ENCODE data around the gene RPL22. TPM values are rescaled to one million over a fixed set of nuclear protein-coding genes. Genes with fewer than 3 reads are reported as not detected.
A peak's percentile ranks its signal among the peaks of the same experiment; 100 is the strongest.
"Not testable (repeated sequence)": the region's sequence is repeated elsewhere in the genome, so short reads cannot be mapped to it uniquely, and the experiment has no call there.

RPL22 gene
- total RNA-seq, 2 experiments from 2014 or later: 258 to 298 TPM

DNA sequence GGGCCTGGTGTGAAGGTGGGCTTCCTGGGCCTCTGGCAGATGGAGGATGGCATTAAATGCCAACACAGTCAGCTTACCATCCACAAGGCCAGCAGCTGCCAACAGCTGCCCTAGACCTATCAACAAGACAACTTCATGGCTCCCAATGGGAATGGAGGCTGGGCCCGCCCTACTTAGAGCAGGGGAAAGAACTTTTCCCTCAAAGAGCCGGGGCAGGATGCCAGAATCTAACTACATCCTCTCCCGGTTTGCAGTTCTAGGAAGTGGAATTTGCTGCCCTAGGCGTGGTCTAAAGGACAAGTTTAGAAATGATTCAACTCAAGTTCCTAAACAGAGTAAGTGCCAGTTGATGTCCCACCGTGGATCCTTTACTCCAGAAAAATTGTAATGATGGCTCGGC lies 23.2 kb upstream of the RPL22 start:
- Mint-ChIP-seq H3K27ac (no peak overlapping the region), H3K4me3 (no peak overlapping the region), H3K27me3 (no peaks in the 10 kb centered on the region), H3K36me3 (ENCODE audit: low read depth) (peaks cover 57% of the 10 kb centered on the region), H3K9me3 (no peaks in the 10 kb centered on the region), H3K4me1 (peaks cover 17% of the 10 kb centered on the region)
- ChIA-PET POLR2A (no interaction called here), CTCF (no interaction called here)
- DNase-seq: no peak

DNA sequence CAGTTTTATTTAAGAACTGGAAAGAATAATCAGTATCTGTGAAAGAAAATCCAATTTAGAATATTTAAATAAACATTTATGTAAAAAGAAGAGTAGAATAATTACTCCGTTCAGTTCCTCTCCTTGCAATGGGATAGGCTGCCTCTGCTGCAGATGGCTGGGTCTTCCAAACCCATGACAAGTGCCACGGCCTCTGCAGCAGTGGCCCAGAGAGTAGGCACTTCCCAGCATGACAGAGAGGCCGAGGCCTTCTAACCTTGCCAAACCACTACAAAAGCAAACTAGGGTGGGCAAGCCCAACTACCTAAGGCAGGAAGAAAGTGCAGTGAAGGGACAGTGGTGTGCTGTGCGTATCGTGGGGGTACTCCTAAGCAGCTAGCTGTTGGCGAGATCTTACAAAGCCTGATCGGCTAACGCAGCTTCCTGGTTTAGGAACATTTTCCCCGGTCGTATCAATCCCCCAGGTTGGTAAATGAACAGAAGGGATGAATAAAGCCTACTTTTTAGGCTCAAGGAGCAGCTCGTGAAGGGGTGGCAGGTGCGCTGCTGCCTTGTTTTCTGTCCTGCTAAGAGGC lies 21.9 kb upstream of the RPL22 start:
- peaks cover 46% of the 10 kb centered on the region for H3K36me3 Mint-ChIP-seq (ENCODE audit: low read depth)
- ChIA-PET CTCF (no interaction called here), POLR2A (interaction anchor here (1.3 kb wide), 1 partner anchor 14 kb away, joined by 3 read pairs; the partner anchor contains the start of gene ICMT)
- no peaks in the 10 kb centered on the region for H3K27me3 Mint-ChIP-seq
- no peaks in the 10 kb centered on the region for H3K9me3 Mint-ChIP-seq
- H3K4me3 Mint-ChIP-seq: no peak overlapping the region
- H3K27ac Mint-ChIP-seq: no peak overlapping the region
- peaks cover 12% of the 10 kb centered on the region for H3K4me1 Mint-ChIP-seq
- no peak for DNase-seq

DNA sequence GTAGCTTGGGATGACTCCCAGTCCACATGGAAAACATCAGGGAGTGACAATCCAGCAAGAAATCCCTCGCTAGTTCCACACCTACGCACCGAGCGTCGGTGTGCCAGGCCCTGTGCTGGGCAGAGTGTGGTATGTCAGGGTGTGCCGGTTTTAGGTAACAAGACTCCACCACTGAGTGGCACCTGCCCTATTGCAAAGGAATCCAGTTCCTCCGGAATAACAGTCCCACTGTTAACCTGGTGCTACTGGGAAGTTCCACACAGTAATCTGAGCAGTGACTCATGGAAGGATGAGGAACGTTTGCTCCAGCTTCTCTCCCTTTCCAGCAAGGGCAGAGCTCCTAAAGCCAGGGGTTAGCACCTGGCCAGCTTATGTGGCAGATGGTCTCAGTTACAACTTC lies 20.8 kb upstream of the RPL22 start:
- H3K4me1 Mint-ChIP-seq: peaks cover 11% of the 10 kb centered on the region
- POLR2A ChIA-PET: interaction anchor here (0.9 kb wide), 2 partner anchors 14 to 15 kb away, joined by 3 read pairs; no protein-coding TSS in a partner anchor
- peaks cover 36% of the 10 kb centered on the region for H3K36me3 Mint-ChIP-seq (ENCODE audit: low read depth)
- no peak for DNase-seq
- no peak overlapping the region for H3K4me3 Mint-ChIP-seq
- no peaks in the 10 kb centered on the region for H3K27me3 Mint-ChIP-seq
- H3K9me3 Mint-ChIP-seq: no peaks in the 10 kb centered on the region
- no peak overlapping the region for H3K27ac Mint-ChIP-seq
- CTCF ChIA-PET: no interaction called here

DNA sequence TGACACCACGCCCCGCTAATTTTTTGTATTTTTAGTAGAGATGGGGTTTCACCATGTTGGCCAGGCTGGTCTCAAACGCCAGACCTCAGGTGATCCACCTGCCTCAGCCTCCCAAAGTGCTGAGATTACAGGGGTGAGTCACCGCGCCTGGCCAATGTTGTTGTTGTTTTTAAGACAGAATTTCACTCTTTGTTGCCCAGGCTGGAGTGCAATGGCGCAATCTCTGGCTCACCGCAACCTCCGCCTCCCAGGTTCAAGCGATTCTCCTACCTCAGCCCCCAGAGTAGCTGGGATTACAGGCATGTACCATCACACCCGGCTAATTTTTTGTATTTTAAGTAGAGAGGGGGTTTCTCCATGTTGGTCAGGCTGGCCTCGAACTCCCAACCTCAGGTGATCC lies 20.2 kb upstream of the RPL22 start:
- POLR2A ChIA-PET: interaction anchor here (0.9 kb wide), 2 partner anchors 13 to 15 kb away, joined by 3 read pairs; no protein-coding TSS in a partner anchor
- CTCF ChIA-PET, H3K4me3 Mint-ChIP-seq, DNase-seq, H3K9me3 Mint-ChIP-seq, H3K27ac Mint-ChIP-seq, H3K27me3 Mint-ChIP-seq: not testable (repeated sequence)
- H3K36me3 Mint-ChIP-seq (ENCODE audit: low read depth): peaks cover 30% of the 10 kb centered on the region
- peaks cover 11% of the 10 kb centered on the region for H3K4me1 Mint-ChIP-seq

DNA sequence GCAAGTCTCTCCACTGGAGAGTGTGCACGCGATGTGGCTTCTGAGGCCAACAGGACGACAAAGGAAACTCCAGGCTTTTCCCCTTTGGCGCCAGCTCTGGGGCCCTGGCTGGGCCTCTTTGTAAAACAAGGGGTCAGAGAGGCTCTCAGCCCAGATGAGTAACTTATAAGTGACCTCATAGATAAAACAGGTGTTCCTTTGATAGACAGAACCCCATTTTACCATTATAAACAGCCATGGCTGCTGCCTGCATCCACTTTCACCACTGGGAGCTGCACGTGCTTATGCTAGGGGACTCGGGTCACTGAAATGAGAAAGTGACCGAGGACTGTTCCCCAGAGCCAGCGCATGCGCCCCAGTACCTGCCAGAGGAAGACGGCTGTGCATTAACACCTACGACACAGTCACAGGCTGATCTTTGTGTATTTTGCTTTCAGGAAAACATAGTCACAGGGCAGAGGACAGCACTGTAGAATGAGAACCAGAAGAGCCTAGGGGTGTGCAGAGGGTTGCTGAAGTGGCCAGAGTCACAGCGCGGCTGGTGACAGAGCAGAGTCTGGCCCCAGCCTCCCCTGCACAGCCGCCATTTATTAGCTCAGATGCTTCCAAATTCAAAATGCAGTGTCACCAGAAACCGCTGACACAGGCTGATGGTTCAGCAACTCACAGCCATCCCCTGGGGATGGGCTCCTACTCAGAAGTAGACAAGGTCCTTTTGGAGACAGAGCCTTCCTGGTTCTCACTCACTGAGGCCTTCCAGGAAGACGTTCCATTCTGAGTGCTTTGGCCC lies 19.2 kb upstream of the RPL22 start:
- Mint-ChIP-seq H3K4me3 (no peak overlapping the region), H3K9me3 (no peaks in the 10 kb centered on the region), H3K36me3 (ENCODE audit: low read depth) (peaks cover 19% of the 10 kb centered on the region), H3K27me3 (no peaks in the 10 kb centered on the region), H3K4me1 (peaks cover 7% of the 10 kb centered on the region), H3K27ac (no peak overlapping the region)
- DNase-seq: no peak
- ChIA-PET POLR2A (interaction anchor here (1.0 to 1.1 kb wide), 2 partner anchors 16 to 1543 kb away, joined by 3 read pairs; no protein-coding TSS in a partner anchor), CTCF (interaction anchor here (0.9 kb wide), 1 partner anchor 10 kb away, joined by 3 read pairs; no protein-coding TSS in a partner anchor)

DNA sequence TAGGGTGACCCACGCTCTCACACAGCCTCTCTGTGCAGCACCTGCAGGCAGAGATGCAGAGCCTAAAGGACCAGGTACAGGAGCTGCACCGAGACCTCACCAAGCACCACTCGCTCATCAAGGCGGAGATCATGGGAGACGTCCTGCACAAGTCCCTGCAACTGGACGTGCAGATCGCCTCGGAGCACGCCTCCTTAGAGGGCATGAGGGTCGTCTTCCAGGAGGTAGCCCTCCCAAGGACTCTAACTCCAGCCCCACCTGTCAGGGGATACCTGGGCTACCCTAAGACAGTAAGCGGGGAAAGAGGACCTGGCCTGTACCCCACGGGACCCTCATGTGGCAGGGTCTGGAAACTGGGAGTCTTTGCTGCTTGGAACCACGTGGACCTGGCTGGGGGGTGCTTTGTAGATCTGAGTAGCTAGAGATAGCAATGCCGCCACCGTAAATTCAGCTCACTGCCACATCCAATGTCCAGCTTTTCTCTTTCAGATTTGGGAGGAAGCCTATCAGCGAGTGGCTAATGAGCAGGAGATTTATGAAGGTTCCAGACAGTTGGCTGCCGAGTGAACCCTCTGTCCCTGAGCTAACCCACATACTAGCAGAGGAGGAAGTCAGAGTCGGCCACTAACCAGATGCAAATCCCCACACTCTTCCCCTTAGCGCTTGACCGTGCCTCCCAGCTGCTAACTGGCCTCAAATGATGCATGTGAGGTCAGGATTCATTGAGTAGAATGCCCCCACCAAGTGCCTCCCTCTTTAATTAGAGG lies 13.0 kb upstream of the RPL22 start:
- H3K27me3 Mint-ChIP-seq: peaks cover 3% of the 10 kb centered on the region
- ChIA-PET POLR2A (interaction anchor here (0.7 kb wide), 1 partner anchor 25 kb away, joined by 3 read pairs; no protein-coding TSS in a partner anchor), CTCF (interaction anchor here (0.8 to 1.0 kb wide), 2 partner anchors 8 to 28 kb away, joined by 3 read pairs; no protein-coding TSS in a partner anchor)
- H3K9me3 Mint-ChIP-seq: no peaks in the 10 kb centered on the region
- peaks cover 12% of the 10 kb centered on the region for H3K4me1 Mint-ChIP-seq
- H3K27ac Mint-ChIP-seq: no peak overlapping the region
- H3K4me3 Mint-ChIP-seq: no peak overlapping the region
- no peaks in the 10 kb centered on the region for H3K36me3 Mint-ChIP-seq (ENCODE audit: low read depth)
- DNase-seq: no peak

DNA sequence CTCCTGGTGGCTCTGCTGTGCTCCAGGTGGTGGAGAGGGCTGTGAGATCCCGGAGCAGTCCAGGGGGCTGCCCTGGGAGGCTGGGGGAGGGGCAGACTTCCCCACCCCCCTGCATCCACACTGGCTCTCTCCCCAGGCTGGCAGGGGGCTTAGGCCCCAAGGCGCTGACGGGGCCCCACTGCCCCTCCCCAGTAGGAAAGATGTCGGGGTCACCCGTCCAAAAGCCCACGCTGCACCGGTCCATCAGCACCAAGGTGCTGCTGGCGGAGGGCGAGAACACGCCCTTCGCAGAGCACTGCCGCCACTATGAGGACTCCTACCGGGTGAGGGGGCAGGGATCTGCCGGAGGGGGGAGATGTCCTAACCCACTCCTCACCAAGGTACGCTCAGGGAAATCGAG lies 12.3 kb upstream of the RPL22 start:
- Mint-ChIP-seq H3K4me3 (no peak overlapping the region), H3K27ac (no peak overlapping the region), H3K9me3 (no peaks in the 10 kb centered on the region), H3K4me1 (peaks cover 15% of the 10 kb centered on the region), H3K27me3 (peaks cover 6% of the 10 kb centered on the region), H3K36me3 (ENCODE audit: low read depth) (no peaks in the 10 kb centered on the region)
- DNase-seq: no peak
- ChIA-PET POLR2A (no interaction called here), CTCF (no interaction called here)

DNA sequence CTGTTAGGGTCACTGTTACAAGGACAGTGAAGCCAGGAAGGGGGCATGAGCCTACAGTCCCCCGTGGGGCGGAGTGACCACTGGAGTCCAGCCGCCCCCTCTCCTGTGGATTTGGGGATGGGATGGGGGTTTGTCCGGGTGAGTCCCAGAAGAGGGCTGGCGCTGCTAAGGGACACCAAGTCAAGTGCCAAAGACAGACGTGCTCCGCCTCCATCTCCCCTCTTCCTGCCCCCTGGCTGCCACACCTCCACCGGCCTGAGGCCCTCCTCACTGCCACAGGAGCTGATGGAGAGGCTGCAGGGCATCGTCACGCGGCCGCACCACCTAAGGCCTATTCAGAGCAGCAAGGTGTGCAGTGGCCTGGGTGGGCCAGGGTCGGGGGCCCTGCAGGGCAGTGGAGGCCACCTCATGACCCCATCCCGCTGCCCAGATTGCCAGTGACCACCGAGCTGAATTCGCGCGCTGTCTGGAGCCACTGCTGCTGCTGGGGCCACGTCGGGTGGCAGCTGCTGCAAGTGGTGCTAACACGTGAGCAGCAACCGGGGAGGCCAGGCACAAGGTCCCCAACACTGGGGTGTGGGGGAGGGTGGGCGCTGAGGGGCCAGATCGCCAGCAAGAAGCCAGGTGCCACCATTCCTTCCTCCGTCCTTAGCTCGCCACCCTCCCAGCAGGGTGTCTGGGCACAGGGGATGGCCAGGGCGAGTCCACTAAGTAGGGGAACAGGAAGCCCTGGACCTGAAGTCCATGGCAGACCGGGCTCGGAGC lies 11.4 kb upstream of the RPL22 start:
- POLR2A ChIA-PET: interaction anchor here (1.0 kb wide), 1 partner anchor 25 kb away, joined by 3 read pairs; the partner anchor contains the start of gene ICMT
- no peak for DNase-seq
- CTCF ChIA-PET: interaction anchor here (0.9 kb wide), 1 partner anchor 32 kb away, joined by 3 read pairs; no protein-coding TSS in a partner anchor

DNA sequence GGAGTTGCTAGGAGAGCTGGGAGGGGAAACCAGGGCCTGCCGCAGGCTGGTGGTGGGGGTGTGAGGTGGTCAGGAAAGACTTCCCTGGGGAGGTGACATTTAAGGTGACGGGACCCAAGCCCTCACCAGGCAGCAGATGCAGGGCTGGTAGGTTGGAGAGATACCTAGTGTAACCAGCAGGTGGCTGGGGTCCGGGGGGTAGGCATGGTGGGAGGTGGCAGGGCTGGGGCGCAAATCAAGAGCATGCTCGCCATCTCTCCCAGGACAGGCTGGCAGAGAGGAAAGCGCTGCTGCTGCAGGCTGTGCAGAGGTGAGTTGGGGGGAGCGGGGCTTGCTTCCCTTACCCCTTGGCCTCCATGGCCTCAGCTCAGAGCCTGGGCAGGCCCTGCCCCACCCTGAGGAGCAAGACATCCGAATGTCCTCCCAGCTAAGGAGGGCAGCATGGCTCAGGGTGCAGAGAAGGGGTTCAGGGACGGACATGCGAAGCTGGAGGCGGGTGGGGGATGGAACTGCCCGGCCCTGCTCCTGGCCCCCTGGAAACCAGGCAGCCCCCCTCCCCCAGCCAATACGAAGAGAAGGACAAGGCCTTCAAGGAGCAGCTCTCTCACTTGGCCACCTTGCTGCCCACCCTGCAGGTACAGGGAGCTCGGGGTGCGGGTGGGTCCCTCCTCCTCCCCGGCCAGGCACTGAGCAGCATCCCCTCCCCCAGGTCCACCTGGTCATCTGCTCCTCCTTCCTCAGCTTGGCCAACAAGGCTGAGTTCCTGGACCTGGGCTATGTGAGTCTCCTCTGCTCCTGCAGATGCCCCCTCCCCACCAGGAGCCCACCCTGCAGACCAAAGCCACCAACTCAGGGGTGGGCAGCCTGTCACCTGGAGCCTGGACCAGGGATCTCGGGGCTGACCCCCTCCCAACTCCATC lies 10.5 kb upstream of the RPL22 start:
- ChIA-PET CTCF (interaction anchor here (0.9 to 1.7 kb wide), 2 partner anchors 12 to 33 kb away, joined by 3 to 9 read pairs; no protein-coding TSS in a partner anchor), POLR2A (interaction anchor here (1.0 kb wide), 1 partner anchor 26 kb away, joined by 3 read pairs; the partner anchor contains the start of gene ICMT)
- H3K4me3 Mint-ChIP-seq: no peak overlapping the region

More for the DNA sequence above, 11.4 kb upstream of the RPL22 start:
- no peaks in the 10 kb centered on the region for H3K9me3 Mint-ChIP-seq
- H3K4me3 Mint-ChIP-seq: no peak overlapping the region
- no peak overlapping the region for H3K27ac Mint-ChIP-seq
- no peaks in the 10 kb centered on the region for H3K36me3 Mint-ChIP-seq (ENCODE audit: low read depth)
- peaks cover 17% of the 10 kb centered on the region for H3K4me1 Mint-ChIP-seq
- H3K27me3 Mint-ChIP-seq: peaks cover 9% of the 10 kb centered on the region

DNA sequence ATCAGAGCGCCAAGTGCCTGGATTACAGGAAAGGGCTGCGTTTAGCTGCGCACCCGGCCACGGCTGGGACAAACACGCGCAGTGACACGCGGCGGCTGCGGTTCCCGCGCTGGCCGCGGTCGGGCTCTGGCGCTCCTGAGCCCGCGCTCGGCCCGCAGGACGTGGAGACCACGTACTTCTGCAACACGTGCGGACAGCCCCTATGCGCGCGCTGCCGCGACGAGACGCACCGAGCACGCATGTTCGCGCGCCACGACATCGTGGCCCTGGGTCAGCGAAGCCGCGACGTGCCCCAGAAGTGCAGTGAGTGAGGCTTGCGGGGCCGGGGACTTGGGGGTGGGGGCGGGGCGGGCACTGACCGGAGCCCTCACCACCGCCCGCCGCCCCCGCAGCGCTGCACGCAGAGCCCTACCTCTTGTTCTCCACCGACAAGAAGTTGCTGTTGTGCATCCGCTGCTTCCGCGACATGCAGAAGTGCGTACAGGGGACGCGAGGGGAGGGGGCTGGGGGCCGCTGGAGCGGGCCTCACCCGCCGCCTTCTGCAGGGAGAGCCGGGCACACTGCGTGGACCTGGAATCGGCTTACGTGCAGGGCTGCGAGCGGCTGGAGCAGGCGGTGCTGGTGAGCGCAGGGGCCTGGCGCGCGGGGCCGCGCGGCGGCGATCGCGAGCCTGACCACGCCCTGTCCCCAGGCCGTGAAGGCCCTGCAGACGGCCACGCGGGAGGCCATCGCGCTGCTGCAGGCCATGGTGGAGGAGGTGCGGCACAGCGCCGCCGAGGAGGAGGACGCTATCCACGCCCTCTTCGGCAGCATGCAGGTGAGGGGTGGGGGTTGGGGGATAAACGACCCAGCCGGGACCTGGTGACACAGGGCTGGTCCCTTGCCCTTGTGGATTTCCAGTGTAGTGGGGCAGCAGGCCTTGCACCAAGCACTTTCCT lies 9.6 kb upstream of the RPL22 start:
- no peaks in the 10 kb centered on the region for H3K9me3 Mint-ChIP-seq
- DNase-seq: peak; percentile 31
- CTCF ChIA-PET: interaction anchor here (0.8 to 1.7 kb wide), 2 partner anchors 9 to 11 kb away, joined by 3 to 9 read pairs; no protein-coding TSS in a partner anchor
- peaks cover 24% of the 10 kb centered on the region for H3K4me1 Mint-ChIP-seq
- H3K27me3 Mint-ChIP-seq: peaks cover 9% of the 10 kb centered on the region
- H3K36me3 Mint-ChIP-seq (ENCODE audit: low read depth): no peaks in the 10 kb centered on the region
- H3K4me3 Mint-ChIP-seq: peak overlapping the region; percentile 32
- H3K27ac Mint-ChIP-seq: no peak overlapping the region
- POLR2A ChIA-PET: interaction anchor here (1.0 kb wide), 1 partner anchor 11 kb away, joined by 5 read pairs; no protein-coding TSS in a partner anchor

More for the DNA sequence above, 10.5 kb upstream of the RPL22 start:
- Mint-ChIP-seq H3K27me3 (peaks cover 9% of the 10 kb centered on the region), H3K4me1 (peaks cover 20% of the 10 kb centered on the region), H3K36me3 (ENCODE audit: low read depth) (no peaks in the 10 kb centered on the region), H3K27ac (no peak overlapping the region), H3K9me3 (no peaks in the 10 kb centered on the region)
- DNase-seq: no peak
